ENCODE measurements around the gene DEGS1.

DEGS1 gene

GRCh38 chr1:224201383-224201782 is 18.3 kb downstream of the DEGS1 start:
- Histone ChIP-seq H3K4me3 (ENCODE audit: low read length) (no peak overlapping the region), H3K4me1 (ENCODE audit: control insufficient read depth, low read length) (peaks cover 43% of the 10 kb centered on the region), H3K27ac (ENCODE audit: low read depth, low read length) (no peak overlapping the region), H3K9me3 (ENCODE audit: control insufficient read depth, insufficient read depth, low read length) (no peaks in the 10 kb centered on the region), H3K36me3 (ENCODE audit: control insufficient read depth, low read length) (0 out of 2 replicates have a peak, but pooled peaks cover 4% of the 10 kb centered on the region), H3K9me2 (replicated peaks; ENCODE audit: control insufficient read depth, low read length) (no peaks in the 10 kb centered on the region), H3K4me2 (ENCODE audit: low read length) (no peak overlapping the region), H3F3A (ENCODE audit: control insufficient read depth, insufficient read depth) (peaks cover 19% of the 10 kb centered on the region), H4K20me1 (ENCODE audit: control insufficient read depth, insufficient read depth, low read depth, low read length) (0 out of 2 replicates have a peak, but pooled peaks cover 4% of the 10 kb centered on the region), H3K27me3 (ENCODE audit: control insufficient read depth, low read length) (no peaks in the 10 kb centered on the region), H3K79me2 (ENCODE audit: control insufficient read depth, low read length) (no peaks in the 10 kb centered on the region)
- TF ChIP-seq CTCF (IDR thresholded peaks at IDR 0.05; ENCODE audit: low read depth, low read length, poor library complexity, severe bottlenecking), result no peak
- TF ChIP-seq EZH2phosphoT487 (IDR thresholded peaks at IDR 0.05; ENCODE audit: borderline replicate concordance, low read length), result no peak

GRCh38 chr1:224201853-224202252 is 18.8 kb downstream of the DEGS1 start:
- Histone ChIP-seq H3K79me2 (ENCODE audit: control insufficient read depth, low read length) (no peaks in the 10 kb centered on the region), H3F3A (ENCODE audit: control insufficient read depth, insufficient read depth) (peaks cover 15% of the 10 kb centered on the region), H3K27me3 (ENCODE audit: control insufficient read depth, low read length) (no peaks in the 10 kb centered on the region), H3K4me2 (ENCODE audit: low read length) (no peak overlapping the region), H3K4me1 (ENCODE audit: control insufficient read depth, low read length) (peaks cover 43% of the 10 kb centered on the region), H3K9me2 (replicated peaks; ENCODE audit: control insufficient read depth, low read length) (no peaks in the 10 kb centered on the region), H3K36me3 (ENCODE audit: control insufficient read depth, low read length) (0 out of 2 replicates have a peak, but pooled peaks cover 4% of the 10 kb centered on the region), H3K4me3 (ENCODE audit: low read length) (no peak overlapping the region), H3K27ac (ENCODE audit: low read depth, low read length) (no peak overlapping the region), H3K9me3 (ENCODE audit: control insufficient read depth, insufficient read depth, low read length) (no peaks in the 10 kb centered on the region), H4K20me1 (ENCODE audit: control insufficient read depth, insufficient read depth, low read depth, low read length) (0 out of 2 replicates have a peak, but pooled peaks cover 4% of the 10 kb centered on the region)
- TF ChIP-seq CTCF (IDR thresholded peaks at IDR 0.05; ENCODE audit: low read depth, low read length, poor library complexity, severe bottlenecking), result no peak
- TF ChIP-seq EZH2phosphoT487 (IDR thresholded peaks at IDR 0.05; ENCODE audit: borderline replicate concordance, low read length), result no peak

- no peaks in the 10 kb centered on the region for H3K9me3 ChIP-seq (ENCODE audit: control insufficient read depth, insufficient read depth, low read length)
- H3K27me3 ChIP-seq (ENCODE audit: control insufficient read depth, low read length), result no peaks in the 10 kb centered on the region
- H3K4me3 ChIP-seq (ENCODE audit: low read length), result peak overlapping the region; percentile 65
- H3K9me2 ChIP-seq (replicated peaks; ENCODE audit: control insufficient read depth, low read length), result no peaks in the 10 kb centered on the region
- H3F3A ChIP-seq (ENCODE audit: control insufficient read depth, insufficient read depth), result peaks cover 9% of the 10 kb centered on the region
- H3K36me3 ChIP-seq (ENCODE audit: control insufficient read depth, low read length), result no peaks in the 10 kb centered on the region
- no peaks in the 10 kb centered on the region for H3K79me2 ChIP-seq (ENCODE audit: control insufficient read depth, low read length)
- H3K4me1 ChIP-seq (ENCODE audit: control insufficient read depth, low read length), result peaks cover 43% of the 10 kb centered on the region
- H3K27ac ChIP-seq (ENCODE audit: low read depth, low read length), result peak overlapping the region; percentile 73
- H4K20me1 ChIP-seq (ENCODE audit: control insufficient read depth, insufficient read depth, low read depth, low read length), result no peaks in the 10 kb centered on the region
- TF ChIP-seq CTCF (IDR thresholded peaks at IDR 0.05; ENCODE audit: low read depth, low read length, poor library complexity, severe bottlenecking) (no peak), EZH2phosphoT487 (IDR thresholded peaks at IDR 0.05; ENCODE audit: borderline replicate concordance, low read length) (no peak)
- H3K4me2 ChIP-seq (ENCODE audit: low read length), result peak overlapping the region; percentile 85
Measured at GRCh38 chr1:224203243-224204016, 20.4 kb downstream of the DEGS1 start.
